ENCODE data around the gene KLF3.

Gene KLF3

DNA sequence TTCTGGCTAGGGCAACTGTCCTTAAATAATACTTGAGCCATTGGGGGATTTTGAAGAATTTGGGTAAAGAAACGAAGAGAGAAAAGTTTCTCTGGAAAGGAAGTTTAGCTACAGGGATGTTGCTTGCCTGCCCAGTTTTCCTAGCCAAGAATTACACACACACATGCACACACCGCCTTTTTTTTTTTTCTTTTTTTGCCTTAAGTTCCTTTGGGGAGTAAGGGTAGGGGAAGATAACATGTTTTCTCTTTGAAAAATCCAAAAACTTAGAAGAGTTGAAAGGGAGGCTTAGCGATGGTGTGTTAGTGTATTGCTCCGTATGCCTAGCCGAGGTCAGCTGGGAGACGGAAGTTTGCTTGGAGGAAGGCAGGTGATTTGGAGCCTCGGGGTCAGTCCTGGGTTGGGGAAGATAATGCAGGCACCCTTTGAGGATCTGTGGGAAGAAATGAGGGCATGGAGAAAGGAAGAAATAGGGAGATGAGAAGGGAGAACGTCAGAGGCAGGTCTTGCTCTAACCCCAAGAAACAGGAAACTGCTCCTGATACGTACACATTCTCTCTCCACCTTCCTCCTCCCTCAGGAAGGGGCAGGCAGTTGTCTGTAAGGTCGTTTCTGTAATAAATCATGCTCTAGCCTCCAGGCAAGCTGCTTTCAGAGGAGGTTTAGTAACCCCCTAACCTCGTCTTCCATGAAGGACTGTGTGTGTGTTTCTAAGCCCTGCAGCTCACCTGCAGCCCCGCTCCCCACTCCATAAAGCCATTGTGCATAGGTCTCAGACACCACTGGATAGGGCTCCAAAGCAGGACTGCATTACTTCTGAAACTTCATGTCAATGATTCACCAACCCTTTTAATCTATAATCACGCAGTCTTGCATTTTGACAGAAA is 10.5 kb downstream of the KLF3 start:
- Mint-ChIP-seq H3K27me3 (no peaks in the 10 kb centered on the region), H3K27ac (no peak overlapping the region), H3K9me3 (peaks cover 2 to 4% of the 10 kb centered on the region in 2 donors), H3K36me3 (peaks cover 7% of the 10 kb centered on the region in 2 donors), H3K4me3 (peak overlapping the region; percentile 55 to 70), H3K4me1 (peaks cover 68 to 77% of the 10 kb centered on the region in 2 donors)
- ATAC-seq (replicated peaks) = peak; percentile 28 to 44
- no peak for DNase-seq

- Mint-ChIP-seq H3K4me1 (peaks cover 64 to 72% of the 10 kb centered on the region in 2 donors), H3K36me3 (peaks cover 9 to 10% of the 10 kb centered on the region in 2 donors), H3K9me3 (peaks cover 2 to 4% of the 10 kb centered on the region in 2 donors), H3K4me3 (peak overlapping the region; percentile 26 to 70), H3K27me3 (no peaks in the 10 kb centered on the region), H3K27ac (peak overlapping the region; percentile 74)
- ATAC-seq (replicated peaks) = peak; percentile 64 to 67
- DNase-seq = peak; percentile 68
Observed at GRCh38 chr4:38675146-38676121, 11.4 kb downstream of the KLF3 start.

DNA sequence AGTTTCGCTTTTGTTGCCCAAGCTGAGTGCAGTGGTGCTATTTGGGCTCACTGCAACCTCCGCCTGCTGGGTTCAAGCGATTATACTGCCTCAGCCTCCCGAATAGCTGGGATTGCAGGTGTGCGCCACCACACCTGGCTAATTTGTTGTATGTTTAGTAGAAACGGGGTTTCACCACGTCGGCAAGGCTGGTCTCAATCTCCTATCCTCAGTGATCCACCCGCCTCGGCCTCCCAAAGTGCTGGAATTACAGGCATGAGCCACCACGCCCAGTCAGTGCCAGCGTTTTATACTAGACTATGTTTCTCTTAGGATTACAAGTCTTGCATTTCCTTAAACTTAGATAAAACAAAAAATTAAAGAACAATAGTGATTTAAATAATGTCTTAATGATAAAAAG is 13.0 kb downstream of the KLF3 start:
- no peaks in the 10 kb centered on the region for H3K27me3 Mint-ChIP-seq
- H3K4me1 Mint-ChIP-seq = peaks cover 48 to 62% of the 10 kb centered on the region in 2 donors
- peaks cover 2 to 4% of the 10 kb centered on the region in 2 donors for H3K9me3 Mint-ChIP-seq
- no peak overlapping the region for H3K27ac Mint-ChIP-seq
- peaks cover 13 to 22% of the 10 kb centered on the region in 2 donors for H3K36me3 Mint-ChIP-seq
- H3K4me3 Mint-ChIP-seq = no peak overlapping the region
- ATAC-seq (replicated peaks) = no peak
- no peak for DNase-seq

DNA sequence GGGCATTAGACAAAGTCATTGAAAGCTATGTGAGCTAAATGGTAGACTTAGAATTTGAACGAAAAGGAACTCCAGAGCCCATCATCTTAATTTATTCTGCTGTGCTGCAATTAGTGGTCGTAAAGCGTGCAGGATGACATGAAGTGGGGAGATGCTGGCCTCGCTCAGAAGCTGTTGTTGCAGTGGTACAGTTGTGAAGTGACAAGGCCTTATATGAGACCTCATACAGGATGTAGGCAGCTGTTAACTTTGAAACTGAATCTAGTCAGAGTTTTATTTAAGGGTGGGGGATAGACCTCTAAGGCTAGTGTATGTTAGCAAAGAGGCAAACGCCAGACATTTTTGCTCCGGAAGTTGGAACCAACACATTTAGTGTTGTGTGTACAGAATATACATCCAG is 13.4 kb downstream of the KLF3 start:
- Mint-ChIP-seq H3K27me3 (no peaks in the 10 kb centered on the region), H3K27ac (no peak overlapping the region), H3K36me3 (peaks cover 13 to 22% of the 10 kb centered on the region in 2 donors), H3K4me3 (no peak overlapping the region), H3K4me1 (peaks cover 43 to 57% of the 10 kb centered on the region in 2 donors), H3K9me3 (peaks cover 2 to 4% of the 10 kb centered on the region in 2 donors)
- no peak for DNase-seq
- no peak for ATAC-seq (replicated peaks)

- peaks cover 2 to 4% of the 10 kb centered on the region in 2 donors for H3K9me3 Mint-ChIP-seq
- H3K4me1 Mint-ChIP-seq = peaks cover 37 to 51% of the 10 kb centered on the region in 2 donors
- H3K27ac Mint-ChIP-seq = no peak overlapping the region
- DNase-seq (no peak), ATAC-seq (replicated peaks) (no peak)
- H3K4me3 Mint-ChIP-seq = no peak overlapping the region
- H3K36me3 Mint-ChIP-seq = peaks cover 13 to 19% of the 10 kb centered on the region in 2 donors
- no peaks in the 10 kb centered on the region for H3K27me3 Mint-ChIP-seq
Observed at GRCh38 chr4:38678078-38678477, 14.1 kb downstream of the KLF3 start.

DNA sequence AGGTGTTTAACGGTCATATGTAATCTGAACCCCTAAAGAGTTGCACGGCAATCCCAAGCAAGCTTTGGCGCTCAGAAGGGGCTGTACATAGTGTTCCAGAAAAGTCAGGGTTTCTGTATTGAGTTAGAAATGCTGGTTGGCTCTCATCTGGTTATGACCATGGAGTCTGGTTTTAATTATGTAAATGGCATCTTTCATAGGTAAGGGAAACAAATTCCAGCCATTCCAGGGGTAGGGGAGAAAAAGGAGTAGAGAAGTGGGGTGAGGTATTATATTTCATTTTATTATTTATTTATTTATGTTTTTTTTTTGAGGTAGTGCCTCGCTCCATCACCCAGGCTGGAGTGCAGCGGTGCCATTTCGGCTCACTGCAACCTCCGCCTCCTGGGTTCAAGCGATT is 15.9 kb downstream of the KLF3 start:
- DNase-seq = no peak
- ATAC-seq (replicated peaks) = no peak
- H3K9me3 Mint-ChIP-seq = peaks cover 2 to 4% of the 10 kb centered on the region in 2 donors
- peaks cover 25 to 46% of the 10 kb centered on the region in 2 donors for H3K4me1 Mint-ChIP-seq
- H3K27ac Mint-ChIP-seq = no peak overlapping the region
- H3K27me3 Mint-ChIP-seq = no peaks in the 10 kb centered on the region
- no peak overlapping the region for H3K4me3 Mint-ChIP-seq
- peaks cover 23 to 24% of the 10 kb centered on the region in 2 donors for H3K36me3 Mint-ChIP-seq

DNA sequence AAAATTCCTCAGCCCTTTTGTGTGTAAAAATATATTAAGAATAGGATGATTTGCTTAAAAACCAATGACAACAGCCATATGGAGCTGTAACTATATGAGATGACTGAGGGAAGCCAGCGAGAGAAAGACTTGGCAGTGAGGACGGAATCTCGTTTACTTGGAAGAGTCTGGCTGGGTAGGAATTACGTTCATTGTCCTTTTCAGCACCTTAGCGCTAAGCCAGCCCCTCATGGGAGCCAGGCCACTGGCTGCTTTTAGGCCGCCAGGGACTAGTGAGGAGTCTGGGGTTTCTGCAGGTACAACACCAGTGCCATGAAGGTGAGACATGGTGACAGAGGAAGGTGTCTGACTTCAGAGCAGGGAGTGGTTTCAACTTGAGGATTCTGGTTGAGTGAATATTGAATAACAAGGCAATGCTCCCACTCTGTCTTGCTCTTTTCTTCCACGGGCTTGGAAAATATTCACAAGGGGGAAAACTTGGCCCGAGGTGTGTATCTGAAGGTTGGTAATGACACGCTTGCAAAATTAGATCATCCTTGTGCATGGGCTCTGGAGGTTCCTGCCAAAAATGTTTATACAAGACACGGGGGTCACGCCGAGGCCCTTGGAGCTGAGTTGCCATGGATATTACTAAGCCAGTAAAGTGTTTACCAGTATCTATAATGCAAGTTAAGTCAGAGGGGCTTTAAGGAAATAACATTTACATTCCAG is 17.4 kb downstream of the KLF3 start:
- no peak overlapping the region for H3K4me3 Mint-ChIP-seq
- peaks cover 17 to 43% of the 10 kb centered on the region in 2 donors for H3K4me1 Mint-ChIP-seq
- DNase-seq (no peak), ATAC-seq (replicated peaks) (no peak)
- H3K36me3 Mint-ChIP-seq = peaks cover 28 to 31% of the 10 kb centered on the region in 2 donors
- H3K27ac Mint-ChIP-seq = no peak overlapping the region
- H3K27me3 Mint-ChIP-seq = no peaks in the 10 kb centered on the region
- H3K9me3 Mint-ChIP-seq = peaks cover 4% of the 10 kb centered on the region in 2 donors

GRCh38 chr4:38682336-38682735 is 18.3 kb downstream of the KLF3 start:
- Mint-ChIP-seq H3K4me1 (peaks cover 17 to 47% of the 10 kb centered on the region in 2 donors), H3K27ac (no peak overlapping the region), H3K27me3 (no peaks in the 10 kb centered on the region), H3K36me3 (peaks cover 28 to 32% of the 10 kb centered on the region in 2 donors), H3K4me3 (no peak overlapping the region), H3K9me3 (peaks cover 4% of the 10 kb centered on the region in 2 donors)
- DNase-seq = no peak
- no peak for ATAC-seq (replicated peaks)

GRCh38 chr4:38683276-38683675 is 19.3 kb downstream of the KLF3 start:
- Mint-ChIP-seq H3K9me3 (peaks cover 4% of the 10 kb centered on the region in 2 donors), H3K4me3 (no peak overlapping the region), H3K4me1 (peaks cover 11 to 44% of the 10 kb centered on the region in 2 donors), H3K36me3 (peaks cover 29 to 37% of the 10 kb centered on the region in 2 donors), H3K27me3 (no peaks in the 10 kb centered on the region), H3K27ac (no peak overlapping the region)
- DNase-seq (no peak), ATAC-seq (replicated peaks) (peak; percentile 36 to 52)

GRCh38 chr4:38684271-38684670 is 20.3 kb downstream of the KLF3 start:
- peaks cover 32 to 42% of the 10 kb centered on the region in 2 donors for H3K36me3 Mint-ChIP-seq
- peak in 1 of 2 donors; percentile 50 for ATAC-seq (replicated peaks)
- no peak overlapping the region for H3K4me3 Mint-ChIP-seq

DNA sequence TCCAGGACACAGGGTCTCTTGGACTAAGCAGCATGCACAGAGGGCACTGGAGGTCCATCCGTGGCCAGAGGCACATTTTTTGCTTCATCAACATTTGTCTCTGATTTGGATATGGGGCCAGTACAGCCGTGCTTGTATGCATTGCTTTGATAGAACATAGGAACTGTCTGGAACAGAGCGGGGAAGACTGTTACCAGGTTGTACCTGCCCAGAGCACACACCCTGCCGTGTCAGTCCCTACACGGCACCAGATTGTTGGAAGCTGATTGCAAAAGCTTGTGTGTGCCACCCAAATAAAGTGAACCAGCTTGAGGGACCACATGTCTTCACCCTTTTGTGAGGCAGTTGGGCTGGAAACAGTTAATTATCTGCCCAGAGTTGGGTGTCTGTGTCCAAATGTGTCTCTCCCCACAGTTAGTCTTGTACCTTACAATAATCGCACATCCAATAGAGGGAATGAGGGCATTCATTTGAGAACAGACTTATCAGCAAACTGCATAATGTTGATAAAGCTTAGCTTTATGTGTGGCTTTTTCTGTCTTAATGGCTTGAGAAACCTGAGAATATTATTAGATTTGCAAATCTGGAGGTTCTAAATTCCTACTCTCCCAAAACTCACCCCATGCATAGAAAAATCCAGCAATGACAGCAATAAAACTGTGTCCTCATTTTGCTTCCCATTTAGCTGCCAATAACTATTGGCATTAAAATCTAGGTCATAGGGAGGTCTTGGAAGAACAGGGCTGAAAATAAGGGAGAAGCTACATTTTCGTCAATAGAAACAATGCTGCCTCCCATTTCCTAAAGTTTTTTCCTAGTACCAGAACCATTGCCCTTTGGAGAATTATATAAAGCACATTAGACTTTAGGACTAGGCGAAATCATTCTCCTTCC is 21.2 kb downstream of the KLF3 start:
- no peak for ATAC-seq (replicated peaks)
- Mint-ChIP-seq H3K27me3 (no peaks in the 10 kb centered on the region), H3K9me3 (peaks cover 0 to 2% of the 10 kb centered on the region in 2 donors), H3K4me1 (peaks cover 6 to 40% of the 10 kb centered on the region in 2 donors), H3K4me3 (no peak overlapping the region), H3K27ac (no peak overlapping the region), H3K36me3 (peaks cover 33 to 46% of the 10 kb centered on the region in 2 donors)
- DNase-seq = no peak

More at GRCh38 chr4:38684271-38684670, 20.3 kb downstream of the KLF3 start:
- Mint-ChIP-seq H3K4me1 (peaks cover 6 to 45% of the 10 kb centered on the region in 2 donors), H3K9me3 (peaks cover 0 to 2% of the 10 kb centered on the region in 2 donors), H3K27me3 (no peaks in the 10 kb centered on the region), H3K27ac (no peak overlapping the region)
- DNase-seq = no peak

DNA sequence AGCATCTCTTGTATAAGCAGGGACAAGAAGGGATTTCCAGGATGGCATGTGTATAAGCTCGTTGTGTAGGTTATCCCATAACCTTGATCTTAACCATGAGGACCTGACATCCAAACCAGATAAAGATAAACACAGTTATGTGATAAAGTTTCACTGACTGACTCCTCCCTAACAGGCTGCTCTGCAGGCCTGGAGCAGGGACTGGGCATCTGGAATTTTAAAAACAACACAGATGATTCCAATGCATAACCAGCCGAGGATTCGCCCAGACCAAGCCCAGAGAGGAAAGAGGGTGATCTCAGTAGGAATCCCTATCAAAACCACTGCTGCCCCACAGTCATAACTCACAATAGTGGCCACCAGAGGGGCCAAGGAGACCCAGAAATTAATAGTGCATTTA is 22.7 kb downstream of the KLF3 start:
- peaks cover 0 to 2% of the 10 kb centered on the region in 2 donors for H3K9me3 Mint-ChIP-seq
- H3K27me3 Mint-ChIP-seq = no peaks in the 10 kb centered on the region
- peaks cover 6 to 35% of the 10 kb centered on the region in 2 donors for H3K4me1 Mint-ChIP-seq
- ATAC-seq (replicated peaks) (no peak), DNase-seq (no peak)
- peaks cover 35 to 40% of the 10 kb centered on the region in 2 donors for H3K36me3 Mint-ChIP-seq
- H3K27ac Mint-ChIP-seq = no peak overlapping the region
- H3K4me3 Mint-ChIP-seq = no peak overlapping the region

- Mint-ChIP-seq H3K4me1 (peaks cover 6 to 35% of the 10 kb centered on the region in 2 donors), H3K27me3 (no peaks in the 10 kb centered on the region), H3K9me3 (peaks cover 0 to 2% of the 10 kb centered on the region in 2 donors), H3K4me3 (no peak overlapping the region), H3K27ac (no peak overlapping the region), H3K36me3 (peaks cover 35 to 39% of the 10 kb centered on the region in 2 donors)
- DNase-seq (no peak), ATAC-seq (replicated peaks) (no peak)
Observed at GRCh38 chr4:38687571-38688011, 23.6 kb downstream of the KLF3 start.
